ENCODE data around the gene CITED4. TPM values are rescaled to one million over a fixed set of nuclear protein-coding genes. Genes with fewer than 3 reads are reported as not detected.

CITED4 gene
- total and polyA plus RNA-seq, 12 donors = 3.5 to 68.5 (median 36.0) TPM

DNA sequence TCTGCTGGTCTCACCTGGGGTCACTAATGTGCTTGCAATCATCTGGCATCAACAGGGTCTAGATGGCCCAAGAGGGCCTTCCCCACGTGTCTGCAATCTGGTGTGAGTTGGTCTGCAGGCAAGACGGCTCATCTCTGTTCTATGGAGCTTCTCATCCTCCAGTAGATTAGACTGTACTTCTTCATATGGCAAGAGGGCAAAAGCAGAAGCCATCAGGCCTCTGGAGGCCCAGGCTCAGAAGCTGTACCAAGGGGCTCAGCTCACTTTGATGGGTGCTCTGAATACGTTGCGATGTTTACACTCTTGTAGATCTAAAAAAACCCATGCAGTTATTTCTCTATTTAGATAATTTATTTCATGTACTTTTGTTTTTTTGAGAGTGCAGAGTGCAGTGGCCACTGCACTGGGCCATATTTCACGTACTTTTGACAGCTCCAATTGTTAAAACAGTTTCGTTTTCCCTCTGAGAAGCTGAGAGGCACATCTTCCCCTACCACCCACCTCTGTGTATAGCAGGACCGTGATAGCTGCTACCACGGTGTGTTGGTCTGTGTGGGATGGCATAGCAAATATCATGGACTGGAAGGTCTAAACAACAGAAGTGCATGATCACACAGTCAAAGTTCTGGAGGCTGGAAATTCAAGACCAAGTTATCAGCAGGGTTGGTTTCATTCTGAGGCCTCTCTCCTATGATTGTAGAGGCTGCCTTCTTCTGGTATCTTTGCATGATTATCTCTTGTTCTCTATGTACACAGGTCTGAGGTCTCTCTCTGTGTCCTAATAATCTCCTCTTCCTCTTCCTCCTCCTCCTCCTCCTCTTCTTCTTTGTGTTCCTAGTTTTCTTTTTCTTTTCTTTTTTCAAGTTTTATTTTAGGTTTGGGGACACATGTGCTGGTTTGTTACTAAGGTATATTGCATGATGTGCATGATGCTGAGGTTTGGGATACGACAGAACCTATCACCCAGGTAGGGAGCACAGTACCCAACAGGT lies 17.0 kb downstream of the CITED4 start:
- Histone ChIP-seq H3K9me3 (replicated peaks in 1 of 3) (no peaks in the 10 kb centered on the region), H3K27ac (no peak overlapping the region), H3K4me1 (replicated peaks in 1 of 2) (no peaks in the 10 kb centered on the region), H3K36me3 (replicated peaks in 1 of 2) (no peaks in the 10 kb centered on the region), H3K4me3 (no peak overlapping the region), H3K27me3 (no peaks in the 10 kb centered on the region)
- intact Hi-C loops (cut with DNase I) = loop anchor here (5.0 to 10.0 kb wide), 4 partner anchors 63 to 220 kb away; partner anchors contain the start of gene KCNQ4 (in 1 of the 2)
- WGBS, 4 donors = 59 to 75% (median 67%) methylated on average over 7 to 9 of the region's 9 CpGs
- TF ChIP-seq POLR2A (IDR thresholded peaks at IDR 0.05) = no peak
- TF ChIP-seq, protein P1, sequence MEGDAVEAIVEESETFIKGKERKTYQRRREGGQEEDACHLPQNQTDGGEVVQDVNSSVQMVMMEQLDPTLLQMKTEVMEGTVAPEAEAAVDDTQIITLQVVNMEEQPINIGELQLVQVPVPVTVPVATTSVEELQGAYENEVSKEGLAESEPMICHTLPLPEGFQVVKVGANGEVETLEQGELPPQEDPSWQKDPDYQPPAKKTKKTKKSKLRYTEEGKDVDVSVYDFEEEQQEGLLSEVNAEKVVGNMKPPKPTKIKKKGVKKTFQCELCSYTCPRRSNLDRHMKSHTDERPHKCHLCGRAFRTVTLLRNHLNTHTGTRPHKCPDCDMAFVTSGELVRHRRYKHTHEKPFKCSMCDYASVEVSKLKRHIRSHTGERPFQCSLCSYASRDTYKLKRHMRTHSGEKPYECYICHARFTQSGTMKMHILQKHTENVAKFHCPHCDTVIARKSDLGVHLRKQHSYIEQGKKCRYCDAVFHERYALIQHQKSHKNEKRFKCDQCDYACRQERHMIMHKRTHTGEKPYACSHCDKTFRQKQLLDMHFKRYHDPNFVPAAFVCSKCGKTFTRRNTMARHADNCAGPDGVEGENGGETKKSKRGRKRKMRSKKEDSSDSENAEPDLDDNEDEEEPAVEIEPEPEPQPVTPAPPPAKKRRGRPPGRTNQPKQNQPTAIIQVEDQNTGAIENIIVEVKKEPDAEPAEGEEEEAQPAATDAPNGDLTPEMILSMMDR (IDR thresholded peaks at IDR 0.05) = no peak
- no peak for DNase-seq

DNA sequence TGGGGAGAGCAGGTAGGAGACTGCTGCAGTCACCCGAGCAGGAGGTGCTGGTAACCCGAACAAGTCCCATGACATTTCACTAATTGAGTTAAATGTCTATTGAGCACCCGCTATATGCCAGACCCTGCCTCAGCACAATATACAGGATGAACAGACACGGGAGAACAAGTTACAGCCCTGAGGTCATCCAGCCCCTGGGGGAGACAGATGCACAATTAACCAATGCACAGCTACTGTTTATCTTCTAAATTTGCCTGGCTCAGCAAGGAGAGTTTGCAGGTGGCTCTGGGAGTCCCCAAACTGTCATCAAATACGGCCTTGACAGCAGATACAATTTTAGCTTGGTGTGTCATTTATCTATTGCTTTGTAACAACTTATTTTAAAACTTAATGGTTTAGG lies 18.1 kb downstream of the CITED4 start:
- Histone ChIP-seq H3K4me1 (replicated peaks in 1 of 2) (no peaks in the 10 kb centered on the region), H3K36me3 (replicated peaks in 1 of 2) (no peaks in the 10 kb centered on the region), H3K27ac (no peak overlapping the region), H3K9me3 (replicated peaks in 1 of 3) (no peaks in the 10 kb centered on the region), H3K4me3 (no peak overlapping the region), H3K27me3 (no peaks in the 10 kb centered on the region)
- TF ChIP-seq, protein P1 (IDR thresholded peaks at IDR 0.05) = no peak
- TF ChIP-seq POLR2A (IDR thresholded peaks at IDR 0.05) = no peak
- DNase-seq = peak in 1 of 7 donors; percentile 64
- WGBS, 4 donors = 77 to 88% (median 84%) methylated on average over 3 to 5 of the region's 5 CpGs
- intact Hi-C loops (cut with DNase I) = loop anchor here in 1 of 2 donors (10.0 kb wide), 1 partner anchor 219 kb away; no protein-coding TSS in a partner anchor

DNA sequence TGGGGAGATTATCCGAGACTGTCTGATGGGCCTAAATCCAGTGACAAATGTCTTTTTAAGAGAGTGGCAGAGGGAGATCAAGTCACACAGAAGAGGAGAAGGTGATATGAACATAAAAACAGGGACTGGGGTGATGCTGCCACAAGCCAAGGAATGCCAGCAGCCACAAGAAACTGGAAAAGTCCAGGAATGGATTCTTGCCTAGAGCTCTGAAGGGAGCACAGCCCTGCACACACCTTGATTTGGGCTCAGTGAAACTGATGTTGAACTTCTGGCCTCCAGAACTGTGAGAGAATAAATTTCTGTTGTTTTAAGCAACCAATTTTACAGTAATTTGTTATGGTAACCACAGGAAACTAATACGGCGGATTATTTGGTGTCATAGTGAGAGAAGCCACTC lies 19.5 kb downstream of the CITED4 start:
- no peaks in the 10 kb centered on the region for H3K4me1 ChIP-seq (replicated peaks in 1 of 2)
- no peak overlapping the region for H3K4me3 ChIP-seq
- intact Hi-C loops (cut with DNase I) = loop anchor here in 1 of 2 donors (10.0 kb wide), 1 partner anchor 218 kb away; no protein-coding TSS in a partner anchor
- DNase-seq = no peak
- no peaks in the 10 kb centered on the region for H3K36me3 ChIP-seq (replicated peaks in 1 of 2)
- TF ChIP-seq, protein P1 (IDR thresholded peaks at IDR 0.05) = no peak
- no peak for TF ChIP-seq POLR2A (IDR thresholded peaks at IDR 0.05)
- no peaks in the 10 kb centered on the region for H3K27me3 ChIP-seq
- 94 to 99% (median 98%) methylated on average over 3 of the region's 3 CpGs for WGBS, 4 donors
- no peak overlapping the region for H3K27ac ChIP-seq
- H3K9me3 ChIP-seq (replicated peaks in 1 of 3) = no peaks in the 10 kb centered on the region

DNA sequence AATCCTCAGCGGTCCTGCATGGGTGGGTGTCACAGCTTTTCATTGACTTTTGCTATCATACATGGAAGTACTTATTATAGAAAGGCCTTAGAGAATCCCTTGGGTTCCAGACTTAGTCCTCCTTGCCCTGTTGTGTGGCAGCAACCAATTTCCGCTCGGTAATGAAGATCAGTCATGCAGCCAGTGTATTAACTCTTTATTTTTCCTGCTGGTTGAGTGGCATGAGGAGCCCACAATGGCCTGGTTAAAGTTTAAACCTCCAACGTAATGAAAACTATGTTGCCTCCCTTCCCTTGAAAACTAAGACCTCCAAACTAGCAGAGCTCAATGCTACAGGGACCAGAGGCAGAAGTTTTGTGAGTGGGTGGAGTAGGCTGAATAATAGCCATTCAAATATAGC lies 20.0 kb downstream of the CITED4 start:
- no peak overlapping the region for H3K27ac ChIP-seq
- intact Hi-C loops (cut with DNase I) = loop anchor here in 1 of 2 donors (10.0 kb wide), 1 partner anchor 217 kb away; no protein-coding TSS in a partner anchor
- H3K36me3 ChIP-seq (replicated peaks in 1 of 2) = no peaks in the 10 kb centered on the region
- H3K27me3 ChIP-seq = no peaks in the 10 kb centered on the region
- WGBS, 4 donors = 65 to 75% (median 70%) methylated on average over 3 to 4 of the region's 4 CpGs
- DNase-seq = no peak
- no peak overlapping the region for H3K4me3 ChIP-seq
- H3K9me3 ChIP-seq (replicated peaks in 1 of 3) = no peaks in the 10 kb centered on the region
- TF ChIP-seq, protein P1 (IDR thresholded peaks at IDR 0.05) = no peak
- no peak for TF ChIP-seq POLR2A (IDR thresholded peaks at IDR 0.05)
- no peaks in the 10 kb centered on the region for H3K4me1 ChIP-seq (replicated peaks in 1 of 2)
